OCI-LY3 (cell line): Measurements from ENCODE around the gene CLDN24.

Experiments
- H2AFZ ChIP-seq: fragments of 200-600, 300-600 bp; shearing (Covaris generic); 2 replicates; pipeline ENCODE4 v1.6.0; 2014; ENCODE audit warnings: antibody characterized with exemption, low read depth, low read length
- H3K27ac ChIP-seq: fragments of 200-600, 300-600 bp; sonication (generic); 2 replicates; pipeline ENCODE4 v1.5.1; 2014; ENCODE audit warnings: mild to moderate bottlenecking, low read length, moderate library complexity, mixed read lengths
- H3K27me3 ChIP-seq: fragments of 200-600, 300-600 bp; sonication (generic); 2 replicates; pipeline ENCODE4 v1.6.1; 2014; ENCODE audit warnings: low read depth, low read length, mixed read lengths
- H3K36me3 ChIP-seq: fragments of 200-600, 300-600 bp; sonication (generic); replicated peaks from 2 replicates; pipeline ENCODE3; 2014; ENCODE audit warnings: low read depth, low read length, mixed read lengths
- H3K4me1 ChIP-seq: fragments of 300-600, 200-600 bp; sonication (generic); 2 replicates; pipeline ENCODE4 v1.6.1; 2014; ENCODE audit warnings: low read length, mixed read lengths
- H3K4me2 ChIP-seq: fragments of 200-600, 300-600 bp; sonication (generic); 2 replicates; pipeline ENCODE4 v1.6.1; 2014; ENCODE audit warnings: low read length, mixed read lengths
- H3K4me3 ChIP-seq: fragments of 300-600, 200-600 bp; sonication (generic); 2 replicates; pipeline ENCODE4 v1.5.1; 2014; ENCODE audit warnings: antibody characterized with exemption, mild to moderate bottlenecking, low read length, moderate library complexity
- H3K79me2 ChIP-seq: fragments of 300-600, 200-600 bp; shearing (Covaris generic); 2 replicates; pipeline ENCODE4 v1.6.1; 2014; ENCODE audit warnings: mild to moderate bottlenecking, low read length, mixed read lengths
- H3K9ac ChIP-seq: fragments of 300-600, 200-600 bp; shearing (Covaris generic); 2 replicates; pipeline ENCODE4 v1.6.0; 2014; ENCODE audit warnings: mild to moderate bottlenecking, low read length, moderate library complexity
- H3K9me3 ChIP-seq: fragments of 200-600, 300-600 bp; shearing (Covaris generic); 2 replicates; pipeline ENCODE4 v1.6.1; 2014; ENCODE audit warnings: low read length, mixed read lengths; ENCODE audit not compliant: insufficient read depth
- H4K20me1 ChIP-seq: fragments of 200-600, 300-600 bp; sonication (generic); 2 replicates; pipeline ENCODE4 v1.6.1; 2016; ENCODE audit warnings: low read length, mixed read lengths; ENCODE audit not compliant: insufficient read depth
- EZH2phosphoT487 ChIP-seq: fragments of 200-600 bp; shearing (Covaris generic); IDR thresholded peaks from 2 replicates; pipeline ENCODE4 v1.6.1; 2018; ENCODE audit warnings: antibody characterized with exemption, mixed run types, low read depth
- TF ChIP-seq, protein P1 (sequence below): fragments of 200-600, 300-600 bp; sonication (generic); IDR thresholded peaks from 2 replicates; pipeline ENCODE4 v1.5.1; 2014; ENCODE audit warnings: antibody characterized with exemption, low read length, low read depth

The CLDN24 gene

DNA sequence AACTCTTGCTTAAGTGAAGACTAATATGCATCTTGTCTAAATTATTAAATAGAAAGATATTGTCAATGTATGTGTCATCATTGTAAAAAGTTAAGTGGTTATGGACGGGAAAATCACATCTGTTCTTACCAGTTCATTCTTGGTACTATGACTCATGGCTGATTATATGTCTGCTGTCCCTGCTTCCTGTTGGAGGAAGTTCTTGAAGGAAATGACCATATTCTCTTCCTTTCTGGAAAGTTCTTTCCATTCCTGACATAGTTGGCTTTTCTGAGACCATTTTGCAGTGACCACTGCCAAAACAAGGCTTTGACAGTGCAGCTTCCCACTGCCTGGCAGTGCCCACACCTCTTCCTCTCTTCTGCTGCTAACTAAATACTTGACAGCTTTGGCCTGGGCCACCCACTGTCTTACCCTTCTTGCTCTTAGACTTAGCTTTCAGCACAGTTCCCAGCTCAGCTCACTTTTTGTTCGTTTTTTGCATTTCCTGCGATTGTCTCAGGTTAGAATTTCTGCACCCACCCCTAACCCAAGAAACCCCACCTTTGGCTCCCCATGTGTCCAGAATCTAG lies 13.2 kb upstream of the CLDN24 start:
- no peak overlapping the region for H3K4me2 ChIP-seq
- no peak overlapping the region for H3K27ac ChIP-seq
- H3K4me1 ChIP-seq, result peaks cover 3% of the 10 kb centered on the region; the same call in 1 of the 2 replicates
- no peaks in the 10 kb centered on the region for H3K36me3 ChIP-seq
- no peaks in the 10 kb centered on the region for H4K20me1 ChIP-seq
- no peak overlapping the region for H3K9ac ChIP-seq
- H3K79me2 ChIP-seq, result no peaks in the 10 kb centered on the region
- no peaks in the 10 kb centered on the region for H3K27me3 ChIP-seq
- TF ChIP-seq EZH2phosphoT487, result no peak
- TF ChIP-seq, protein P1, sequence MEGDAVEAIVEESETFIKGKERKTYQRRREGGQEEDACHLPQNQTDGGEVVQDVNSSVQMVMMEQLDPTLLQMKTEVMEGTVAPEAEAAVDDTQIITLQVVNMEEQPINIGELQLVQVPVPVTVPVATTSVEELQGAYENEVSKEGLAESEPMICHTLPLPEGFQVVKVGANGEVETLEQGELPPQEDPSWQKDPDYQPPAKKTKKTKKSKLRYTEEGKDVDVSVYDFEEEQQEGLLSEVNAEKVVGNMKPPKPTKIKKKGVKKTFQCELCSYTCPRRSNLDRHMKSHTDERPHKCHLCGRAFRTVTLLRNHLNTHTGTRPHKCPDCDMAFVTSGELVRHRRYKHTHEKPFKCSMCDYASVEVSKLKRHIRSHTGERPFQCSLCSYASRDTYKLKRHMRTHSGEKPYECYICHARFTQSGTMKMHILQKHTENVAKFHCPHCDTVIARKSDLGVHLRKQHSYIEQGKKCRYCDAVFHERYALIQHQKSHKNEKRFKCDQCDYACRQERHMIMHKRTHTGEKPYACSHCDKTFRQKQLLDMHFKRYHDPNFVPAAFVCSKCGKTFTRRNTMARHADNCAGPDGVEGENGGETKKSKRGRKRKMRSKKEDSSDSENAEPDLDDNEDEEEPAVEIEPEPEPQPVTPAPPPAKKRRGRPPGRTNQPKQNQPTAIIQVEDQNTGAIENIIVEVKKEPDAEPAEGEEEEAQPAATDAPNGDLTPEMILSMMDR, result no peak
- no peak overlapping the region for H3K4me3 ChIP-seq
- H3K9me3 ChIP-seq, result no peaks in the 10 kb centered on the region
- H2AFZ ChIP-seq, result no peak overlapping the region

DNA sequence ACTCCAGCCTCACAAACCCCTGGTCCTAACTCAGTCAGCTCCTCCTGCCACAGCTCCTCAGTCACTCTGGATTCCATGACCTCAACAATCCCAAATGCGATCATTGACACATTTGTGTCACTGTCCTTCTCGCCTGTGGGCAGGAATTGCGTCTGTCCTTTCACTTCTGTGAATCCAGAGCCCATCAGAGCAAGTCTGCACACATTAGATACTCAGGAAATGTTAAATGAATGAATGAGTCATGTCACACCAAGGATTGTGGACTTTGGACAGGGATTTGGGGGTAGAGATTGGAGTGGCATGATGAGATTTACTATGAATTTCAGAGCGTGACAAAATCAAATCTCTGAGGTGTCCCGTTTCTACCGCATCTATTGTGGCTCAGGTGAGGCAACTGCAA lies 11.8 kb upstream of the CLDN24 start:
- H3K9ac ChIP-seq, result no peak overlapping the region
- H3K4me1 ChIP-seq, result peaks cover 3% of the 10 kb centered on the region; the same call in 1 of the 2 replicates
- H4K20me1 ChIP-seq, result no peaks in the 10 kb centered on the region
- no peaks in the 10 kb centered on the region for H3K36me3 ChIP-seq
- H3K79me2 ChIP-seq, result no peaks in the 10 kb centered on the region
- no peak overlapping the region for H3K27ac ChIP-seq
- no peak overlapping the region for H3K4me2 ChIP-seq
- TF ChIP-seq EZH2phosphoT487, result no peak
- TF ChIP-seq, protein P1, result no peak
- no peaks in the 10 kb centered on the region for H3K9me3 ChIP-seq
- H3K4me3 ChIP-seq, result no peak overlapping the region
- no peaks in the 10 kb centered on the region for H3K27me3 ChIP-seq
- H2AFZ ChIP-seq, result no peak overlapping the region

DNA sequence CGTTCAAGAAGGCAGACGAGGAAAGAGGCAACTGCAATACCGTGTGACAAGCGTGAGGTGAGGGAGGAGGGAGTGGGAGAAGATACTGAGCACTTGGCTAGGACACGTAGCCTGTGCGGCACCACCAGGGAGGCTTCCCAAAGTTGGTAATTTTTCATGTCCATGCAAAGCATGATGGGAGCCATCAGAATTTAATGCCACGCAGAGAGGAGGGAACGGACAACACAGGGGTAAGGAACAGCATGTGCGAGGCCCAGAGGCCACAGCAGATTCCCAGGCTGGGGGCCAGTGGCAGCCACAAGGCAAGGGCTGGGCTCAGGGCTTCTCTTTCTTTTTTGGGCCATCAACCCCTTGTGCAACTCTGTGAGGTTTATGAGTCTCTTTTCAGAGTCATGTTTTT lies 11.0 kb upstream of the CLDN24 start:
- Histone ChIP-seq H3K4me2 (no peak overlapping the region), H3K79me2 (no peaks in the 10 kb centered on the region), H3K4me3 (no peak overlapping the region), H3K9me3 (no peaks in the 10 kb centered on the region), H3K9ac (no peak overlapping the region), H2AFZ (no peak overlapping the region), H4K20me1 (no peaks in the 10 kb centered on the region), H3K36me3 (no peaks in the 10 kb centered on the region), H3K27me3 (no peaks in the 10 kb centered on the region), H3K4me1 (peaks cover 3% of the 10 kb centered on the region; the same call in 1 of the 2 replicates), H3K27ac (no peak overlapping the region)
- no peak for TF ChIP-seq EZH2phosphoT487
- TF ChIP-seq, protein P1, result no peak

DNA sequence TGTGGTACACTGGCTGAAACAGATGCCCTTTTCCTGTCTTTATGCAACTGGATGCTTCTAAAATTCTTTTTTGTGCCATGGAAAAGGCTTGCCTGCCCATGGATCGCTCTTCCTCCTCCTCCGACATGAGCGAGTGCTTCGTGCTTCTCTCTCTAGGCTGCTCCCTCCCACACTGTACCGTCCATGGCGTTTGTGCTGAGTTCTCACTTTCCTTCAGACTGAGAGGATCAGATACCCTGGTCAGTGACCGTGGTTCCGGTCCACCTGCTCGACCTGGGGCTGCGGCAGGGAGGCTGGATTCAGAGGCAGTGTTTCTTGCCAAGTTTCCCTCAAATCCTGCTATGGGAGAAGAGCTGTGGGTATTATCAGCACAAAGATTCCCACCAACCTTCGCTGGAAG lies 10.2 kb upstream of the CLDN24 start:
- no peak overlapping the region for H3K27ac ChIP-seq
- H3K4me1 ChIP-seq, result peaks cover 3% of the 10 kb centered on the region; the same call in 1 of the 2 replicates
- no peaks in the 10 kb centered on the region for H3K9me3 ChIP-seq

More for the DNA sequence above, 10.2 kb upstream of the CLDN24 start:
- Histone ChIP-seq H3K4me2 (no peak overlapping the region), H3K4me3 (no peak overlapping the region), H3K36me3 (no peaks in the 10 kb centered on the region), H2AFZ (no peak overlapping the region), H4K20me1 (no peaks in the 10 kb centered on the region), H3K9ac (no peak overlapping the region), H3K79me2 (no peaks in the 10 kb centered on the region), H3K27me3 (no peaks in the 10 kb centered on the region)
- TF ChIP-seq EZH2phosphoT487, result no peak
- TF ChIP-seq, protein P1, result no peak
